ENCODE data around the gene TPX2.
"Not testable (repeated sequence)": the region's sequence is repeated elsewhere in the genome, so short reads cannot be mapped to it uniquely, and the experiment has no call there.

The TPX2 gene

DNA sequence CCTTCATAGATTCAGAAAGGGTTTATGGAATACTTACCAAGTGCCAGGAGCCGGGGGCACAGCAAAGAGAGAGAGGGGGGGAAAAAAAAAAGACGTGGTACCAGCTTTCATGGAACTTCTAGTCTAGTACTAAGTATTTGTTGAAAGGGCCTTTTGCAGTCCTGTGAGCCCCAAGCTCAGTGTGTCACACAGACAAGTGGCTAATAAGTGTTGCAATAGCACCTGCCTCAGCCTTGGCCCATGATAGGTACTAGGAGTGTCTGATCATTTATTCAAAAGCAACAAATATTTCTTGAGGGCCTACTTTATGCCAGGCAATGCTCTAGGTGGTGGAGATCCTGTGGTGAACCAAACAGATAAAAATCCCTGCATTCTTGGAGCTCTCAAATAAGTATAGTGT is 88.0 kb downstream of the TPX2 start:
- no peaks in the 10 kb centered on the region for H3K9me3 ChIP-seq (ENCODE audit: control insufficient read depth, low read length)
- no peak overlapping the region for H3K4ac ChIP-seq (ENCODE audit: low read depth in 1 of 2, low read length in 2 of 2)
- H3K9ac ChIP-seq (ENCODE audit: low read length), result no peak overlapping the region
- H2BK120ac ChIP-seq (ENCODE audit: low read depth, low read length), result no peak overlapping the region
- no peak overlapping the region for H3K23ac ChIP-seq (ENCODE audit: low read length in 2 of 2)
- no peak overlapping the region for H3K14ac ChIP-seq (ENCODE audit: low read length in 2 of 2)
- no peaks in the 10 kb centered on the region for H3K79me1 ChIP-seq (replicated peaks; ENCODE audit: low read length, poor library complexity, severe bottlenecking)
- H2BK5ac ChIP-seq (ENCODE audit: low read depth, low read length, poor library complexity, severe bottlenecking), result no peak overlapping the region
- H2BK12ac ChIP-seq (ENCODE audit: low read length in 2 of 2), result no peak overlapping the region
- no peak overlapping the region for H2BK15ac ChIP-seq (ENCODE audit: low read depth, poor library complexity, severe bottlenecking)
- 84% methylated on average over 2 of the region's 2 CpGs for WGBS
- no peak overlapping the region for H3K4me3 ChIP-seq (ENCODE audit: insufficient read depth in 1 of 2, low read depth in 1 of 2, low read length in 2 of 2)
- H2AFZ ChIP-seq (ENCODE audit: low read depth, low read length), result no peak overlapping the region
- no peak overlapping the region for H3K18ac ChIP-seq (ENCODE audit: low read depth in 1 of 2, low read length in 2 of 2)
- H4K91ac ChIP-seq (ENCODE audit: low read length), result no peak overlapping the region
- H4K8ac ChIP-seq (ENCODE audit: low read length), result no peak overlapping the region
- no peak overlapping the region for H3K4me2 ChIP-seq (ENCODE audit: low read length, poor library complexity, severe bottlenecking)
- no peak overlapping the region for H2AK5ac ChIP-seq (ENCODE audit: low read length, severe bottlenecking)
- no peaks in the 10 kb centered on the region for H3K36me3 ChIP-seq (ENCODE audit: control insufficient read depth in 1 of 2, insufficient read depth in 2 of 2, low read depth in 1 of 2, low read length in 2 of 2)
- no peak overlapping the region for H3K27ac ChIP-seq (ENCODE audit: low read length, poor library complexity, severe bottlenecking)
- peaks cover 22 to 85% of the 10 kb centered on the region in 2 experiments for H3K27me3 ChIP-seq (ENCODE audit: control insufficient read depth in 1 of 2, insufficient read depth in 1 of 2, low read length in 2 of 2)
- H3K4me1 ChIP-seq (ENCODE audit: control insufficient read depth, insufficient read depth, low read depth, low read length), result peaks cover 35% of the 10 kb centered on the region
- no peak for DNase-seq

DNA sequence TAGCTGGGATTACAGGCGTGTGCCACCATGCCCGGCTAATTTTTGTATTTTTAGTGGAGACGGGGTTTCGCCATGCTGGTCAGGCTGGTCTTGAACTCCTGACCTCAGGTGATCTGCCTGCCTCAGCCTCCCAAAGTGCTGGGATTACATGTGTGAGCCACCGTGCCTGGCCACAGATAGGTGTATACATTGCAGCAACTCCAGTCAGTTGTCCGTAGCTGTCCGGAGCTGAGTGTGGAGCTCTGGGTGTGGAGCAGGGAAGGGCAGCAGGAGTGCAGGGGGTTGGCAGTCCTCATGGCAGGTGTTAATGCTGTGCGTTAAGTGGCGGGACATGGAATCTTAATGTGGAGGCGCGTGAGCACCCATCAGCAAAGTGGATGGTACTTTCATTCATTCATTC is 88.9 kb downstream of the TPX2 start:
- not testable (repeated sequence) for H3K27ac ChIP-seq (ENCODE audit: low read length, poor library complexity, severe bottlenecking); H3K79me1 ChIP-seq (replicated peaks; ENCODE audit: low read length, poor library complexity, severe bottlenecking); H2BK5ac ChIP-seq (ENCODE audit: low read depth, low read length, poor library complexity, severe bottlenecking); H2BK12ac ChIP-seq (ENCODE audit: low read length in 2 of 2); H3K36me3 ChIP-seq (ENCODE audit: control insufficient read depth in 1 of 2, insufficient read depth in 2 of 2, low read depth in 1 of 2, low read length in 2 of 2); H2BK15ac ChIP-seq (ENCODE audit: low read depth, poor library complexity, severe bottlenecking); H3K9ac ChIP-seq (ENCODE audit: low read length); H2BK120ac ChIP-seq (ENCODE audit: low read depth, low read length); H2AFZ ChIP-seq (ENCODE audit: low read depth, low read length); H3K14ac ChIP-seq (ENCODE audit: low read length in 2 of 2); H3K4ac ChIP-seq (ENCODE audit: low read depth in 1 of 2, low read length in 2 of 2); H3K4me3 ChIP-seq (ENCODE audit: insufficient read depth in 1 of 2, low read depth in 1 of 2, low read length in 2 of 2); DNase-seq; H3K9me3 ChIP-seq (ENCODE audit: control insufficient read depth, low read length); H3K4me2 ChIP-seq (ENCODE audit: low read length, poor library complexity, severe bottlenecking); H4K8ac ChIP-seq (ENCODE audit: low read length); H3K23ac ChIP-seq (ENCODE audit: low read length in 2 of 2); H3K18ac ChIP-seq (ENCODE audit: low read depth in 1 of 2, low read length in 2 of 2); H4K91ac ChIP-seq (ENCODE audit: low read length); H2AK5ac ChIP-seq (ENCODE audit: low read length, severe bottlenecking)
- H3K27me3 ChIP-seq (ENCODE audit: control insufficient read depth in 1 of 2, insufficient read depth in 1 of 2, low read length in 2 of 2), result peaks cover 22 to 91% of the 10 kb centered on the region in 2 experiments
- peaks cover 28% of the 10 kb centered on the region for H3K4me1 ChIP-seq (ENCODE audit: control insufficient read depth, insufficient read depth, low read depth, low read length)
- 97% methylated on average over 11 of the region's 11 CpGs for WGBS

GRCh38 chr20:31829731-31830130 is 90.6 kb downstream of the TPX2 start:
- H3K9me3 ChIP-seq (ENCODE audit: control insufficient read depth, low read length), result no peaks in the 10 kb centered on the region
- H2BK12ac ChIP-seq (ENCODE audit: low read length in 2 of 2), result no peak overlapping the region
- H2BK15ac ChIP-seq (ENCODE audit: low read depth, poor library complexity, severe bottlenecking), result no peak overlapping the region
- H3K18ac ChIP-seq (ENCODE audit: low read depth in 1 of 2, low read length in 2 of 2), result no peak overlapping the region
- H3K4me1 ChIP-seq (ENCODE audit: control insufficient read depth, insufficient read depth, low read depth, low read length), result peaks cover 26% of the 10 kb centered on the region
- H3K23ac ChIP-seq (ENCODE audit: low read length in 2 of 2), result no peak overlapping the region
- H3K4me3 ChIP-seq (ENCODE audit: insufficient read depth in 1 of 2, low read depth in 1 of 2, low read length in 2 of 2), result no peak overlapping the region
- H3K14ac ChIP-seq (ENCODE audit: low read length in 2 of 2), result no peak overlapping the region
- peaks cover 18 to 91% of the 10 kb centered on the region in 2 experiments for H3K27me3 ChIP-seq (ENCODE audit: control insufficient read depth in 1 of 2, insufficient read depth in 1 of 2, low read length in 2 of 2)
- no peak overlapping the region for H2BK5ac ChIP-seq (ENCODE audit: low read depth, low read length, poor library complexity, severe bottlenecking)
- H3K4ac ChIP-seq (ENCODE audit: low read depth in 1 of 2, low read length in 2 of 2), result no peak overlapping the region
- H2AFZ ChIP-seq (ENCODE audit: low read depth, low read length), result no peak overlapping the region
- no peaks in the 10 kb centered on the region for H3K79me1 ChIP-seq (replicated peaks; ENCODE audit: low read length, poor library complexity, severe bottlenecking)
- H4K91ac ChIP-seq (ENCODE audit: low read length), result no peak overlapping the region
- H2BK120ac ChIP-seq (ENCODE audit: low read depth, low read length), result no peak overlapping the region
- no peak overlapping the region for H4K8ac ChIP-seq (ENCODE audit: low read length)
- DNase-seq, result no peak
- no peaks in the 10 kb centered on the region for H3K36me3 ChIP-seq (ENCODE audit: control insufficient read depth in 1 of 2, insufficient read depth in 2 of 2, low read depth in 1 of 2, low read length in 2 of 2)
- H2AK5ac ChIP-seq (ENCODE audit: low read length, severe bottlenecking), result peak overlapping the region; percentile 8
- no peak overlapping the region for H3K9ac ChIP-seq (ENCODE audit: low read length)
- no peak overlapping the region for H3K27ac ChIP-seq (ENCODE audit: low read length, poor library complexity, severe bottlenecking)
- 79% methylated on average over 6 of the region's 6 CpGs for WGBS
- H3K4me2 ChIP-seq (ENCODE audit: low read length, poor library complexity, severe bottlenecking), result no peak overlapping the region

DNA sequence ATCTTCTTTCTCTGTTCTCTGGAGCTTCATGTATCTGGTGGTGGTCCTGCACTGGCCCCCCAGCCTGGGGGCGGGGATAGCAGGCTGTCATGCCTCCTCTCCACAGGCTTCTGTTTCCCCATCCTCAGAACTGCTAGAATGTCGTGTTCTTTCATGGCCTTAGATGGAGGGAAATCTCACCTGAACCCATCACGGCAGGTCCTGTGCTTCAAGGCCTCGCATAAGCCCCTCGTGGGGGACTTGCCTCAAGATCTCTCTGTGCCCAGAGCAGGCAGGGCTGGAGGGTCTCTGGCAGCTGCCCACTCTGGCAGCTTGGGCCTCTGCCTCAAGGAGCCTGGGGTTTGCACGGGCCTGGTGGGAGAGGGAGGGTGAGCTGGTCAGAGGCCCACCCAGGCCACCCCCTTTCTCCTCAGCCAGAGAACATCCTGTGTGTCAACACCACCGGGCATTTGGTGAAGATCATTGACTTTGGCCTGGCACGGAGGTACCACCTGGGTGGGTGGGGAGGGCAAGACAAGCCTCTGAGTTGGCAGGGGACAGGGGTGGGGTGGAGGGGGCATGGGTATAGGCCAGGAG is 91.4 kb downstream of the TPX2 start:
- Histone ChIP-seq H3K4me3 (ENCODE audit: insufficient read depth in 1 of 2, low read depth in 1 of 2, low read length in 2 of 2) (no peak overlapping the region), H3K14ac (ENCODE audit: low read length in 2 of 2) (no peak overlapping the region), H4K91ac (ENCODE audit: low read length) (no peak overlapping the region), H3K9ac (ENCODE audit: low read length) (no peak overlapping the region), H2BK12ac (ENCODE audit: low read length in 2 of 2) (no peak overlapping the region), H2BK120ac (ENCODE audit: low read depth, low read length) (no peak overlapping the region), H2AFZ (ENCODE audit: low read depth, low read length) (no peak overlapping the region), H3K18ac (ENCODE audit: low read depth in 1 of 2, low read length in 2 of 2) (no peak overlapping the region), H2AK5ac (ENCODE audit: low read length, severe bottlenecking) (peak overlapping the region; percentile 20), H3K27ac (ENCODE audit: low read length, poor library complexity, severe bottlenecking) (no peak overlapping the region), H2BK5ac (ENCODE audit: low read depth, low read length, poor library complexity, severe bottlenecking) (no peak overlapping the region), H3K4me1 (ENCODE audit: control insufficient read depth, insufficient read depth, low read depth, low read length) (peaks cover 29% of the 10 kb centered on the region), H3K4ac (ENCODE audit: low read depth in 1 of 2, low read length in 2 of 2) (no peak overlapping the region), H3K36me3 (ENCODE audit: control insufficient read depth in 1 of 2, insufficient read depth in 2 of 2, low read depth in 1 of 2, low read length in 2 of 2) (no peaks in the 10 kb centered on the region), H4K8ac (ENCODE audit: low read length) (no peak overlapping the region), H3K4me2 (ENCODE audit: low read length, poor library complexity, severe bottlenecking) (no peak overlapping the region), H3K23ac (ENCODE audit: low read length in 2 of 2) (no peak overlapping the region), H3K27me3 (ENCODE audit: control insufficient read depth in 1 of 2, insufficient read depth in 1 of 2, low read length in 2 of 2) (peaks cover 17 to 91% of the 10 kb centered on the region in 2 experiments), H3K79me1 (replicated peaks; ENCODE audit: low read length, poor library complexity, severe bottlenecking) (no peaks in the 10 kb centered on the region), H3K9me3 (ENCODE audit: control insufficient read depth, low read length) (no peaks in the 10 kb centered on the region), H2BK15ac (ENCODE audit: low read depth, poor library complexity, severe bottlenecking) (no peak overlapping the region)
- DNase-seq, result no peak
- whole genome bisulfite sequencing, result 96% methylated on average over 7 of the region's 8 CpGs

All from mesenchymal stem cell (in vitro differentiated cells and primary cell).